ENCODE results near the gene AGPAT1.

Gene AGPAT1

GRCh38 chr6:32168807-32169591, 6.9 kb downstream of the AGPAT1 start:
- DNase-seq (ENCODE audit: low spot score): no peak

DNA sequence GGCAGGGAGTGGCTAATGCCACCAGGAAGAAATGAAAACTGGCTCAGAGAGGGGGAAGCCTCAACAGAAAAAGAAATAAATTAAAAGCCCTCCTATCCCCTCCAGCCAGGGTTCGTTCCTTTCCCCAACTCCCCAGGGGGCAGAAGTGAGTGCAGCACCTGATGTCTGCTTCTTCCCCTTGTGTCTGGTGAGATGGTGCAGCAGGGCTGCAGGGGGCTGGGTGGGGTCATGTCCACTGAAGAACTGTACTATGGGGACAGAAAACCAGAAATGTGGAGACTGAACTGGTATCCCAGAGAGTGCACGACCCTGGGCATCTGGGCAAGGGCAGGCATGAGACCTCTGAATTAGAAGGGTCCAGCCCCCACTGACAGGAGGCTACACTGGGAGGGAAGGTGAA, 7.5 kb downstream of the AGPAT1 start:
- no peak for DNase-seq (ENCODE audit: low spot score)

DNA sequence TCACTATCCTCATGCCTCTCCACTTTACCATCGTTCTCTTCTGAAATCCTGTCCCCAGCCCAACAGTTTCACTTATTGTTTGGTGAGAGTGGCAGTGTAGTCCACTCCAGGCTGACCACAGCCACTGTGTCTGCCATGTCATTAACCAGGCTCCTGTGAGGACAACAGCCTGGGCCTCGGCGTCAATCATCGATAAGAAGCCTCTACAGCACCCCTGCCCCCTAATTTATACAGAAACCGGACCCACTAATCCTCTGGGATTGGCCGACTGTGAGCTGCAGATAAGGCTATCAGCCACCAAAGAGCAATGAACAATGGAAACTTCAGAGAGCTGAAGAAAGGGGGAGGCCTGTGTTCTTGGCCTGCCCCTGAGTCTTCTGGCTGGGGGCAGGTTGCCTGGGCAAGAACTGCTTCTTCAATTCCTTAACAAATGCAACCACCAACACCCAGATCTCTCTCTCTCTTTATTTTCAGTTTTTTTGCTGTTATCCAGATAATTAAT, 8.1 kb downstream of the AGPAT1 start:
- DNase-seq (ENCODE audit: low spot score): no peak

DNA sequence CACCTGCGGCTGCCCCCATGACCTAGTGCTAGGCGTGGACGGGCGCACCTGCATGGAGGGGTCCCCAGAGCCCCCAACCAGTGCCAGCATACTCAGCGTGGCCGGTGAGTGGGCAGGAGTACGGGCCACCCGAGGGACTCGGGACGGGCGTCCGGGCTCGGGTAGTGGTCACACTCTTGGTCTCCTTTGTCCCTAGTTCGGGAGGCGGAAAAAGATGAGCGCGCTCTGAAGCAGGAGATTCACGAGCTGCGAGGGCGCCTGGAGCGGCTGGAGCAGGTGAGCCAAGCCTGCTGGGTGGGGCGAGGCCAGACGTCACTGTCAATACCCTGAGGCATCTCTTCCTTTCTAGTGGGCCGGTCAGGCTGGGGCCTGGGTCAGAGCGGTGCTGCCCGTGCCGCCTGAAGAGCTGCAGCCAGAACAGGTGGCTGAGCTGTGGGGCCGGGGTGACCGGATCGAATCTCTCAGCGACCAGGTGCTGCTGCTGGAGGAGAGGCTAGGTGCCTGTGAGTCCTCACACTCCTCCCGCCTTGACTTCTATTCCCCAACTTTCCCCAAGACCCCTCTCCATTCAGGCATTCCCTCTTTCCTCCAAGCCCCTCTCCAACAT, 8.6 kb downstream of the AGPAT1 start:
- no peak for DNase-seq (ENCODE audit: low spot score)

DNA sequence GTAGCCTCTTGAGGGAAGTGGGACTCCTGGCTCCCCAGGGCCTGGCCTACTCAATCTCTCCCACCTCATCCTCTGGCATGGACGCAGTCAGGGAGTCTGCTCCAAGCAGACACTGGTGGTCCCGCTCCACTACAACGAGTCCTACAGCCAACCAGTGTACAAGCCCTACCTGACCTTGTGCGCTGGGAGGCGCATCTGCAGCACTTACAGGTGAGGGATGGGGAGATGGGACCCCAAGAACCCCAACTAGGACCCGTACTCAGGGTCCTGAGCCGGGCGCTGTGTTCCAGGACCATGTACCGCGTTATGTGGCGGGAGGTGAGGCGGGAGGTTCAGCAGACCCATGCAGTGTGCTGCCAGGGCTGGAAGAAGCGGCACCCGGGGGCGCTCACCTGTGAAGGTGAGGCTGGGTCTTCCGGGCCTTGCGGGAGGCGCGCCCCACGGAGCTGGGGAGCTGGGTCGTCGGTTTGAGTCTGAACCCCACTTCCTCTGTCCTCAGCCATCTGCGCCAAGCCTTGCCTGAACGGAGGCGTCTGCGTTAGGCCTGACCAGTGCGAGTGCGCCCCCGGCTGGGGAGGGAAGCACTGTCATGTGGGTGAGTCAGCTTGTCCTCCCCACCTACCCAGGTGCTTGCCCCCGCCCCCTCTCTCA, 9.3 kb downstream of the AGPAT1 start:
- no peak for DNase-seq (ENCODE audit: low spot score)

GRCh38 chr6:32164295-32164694, 11.6 kb downstream of the AGPAT1 start, which contains the start of gene EGFL8:
EGFL8 (plus strand) TSS chr6:32164595; CDS start chr6:32166166, 1,571 bp downstream.
- no peak for DNase-seq (ENCODE audit: low spot score)

DNA sequence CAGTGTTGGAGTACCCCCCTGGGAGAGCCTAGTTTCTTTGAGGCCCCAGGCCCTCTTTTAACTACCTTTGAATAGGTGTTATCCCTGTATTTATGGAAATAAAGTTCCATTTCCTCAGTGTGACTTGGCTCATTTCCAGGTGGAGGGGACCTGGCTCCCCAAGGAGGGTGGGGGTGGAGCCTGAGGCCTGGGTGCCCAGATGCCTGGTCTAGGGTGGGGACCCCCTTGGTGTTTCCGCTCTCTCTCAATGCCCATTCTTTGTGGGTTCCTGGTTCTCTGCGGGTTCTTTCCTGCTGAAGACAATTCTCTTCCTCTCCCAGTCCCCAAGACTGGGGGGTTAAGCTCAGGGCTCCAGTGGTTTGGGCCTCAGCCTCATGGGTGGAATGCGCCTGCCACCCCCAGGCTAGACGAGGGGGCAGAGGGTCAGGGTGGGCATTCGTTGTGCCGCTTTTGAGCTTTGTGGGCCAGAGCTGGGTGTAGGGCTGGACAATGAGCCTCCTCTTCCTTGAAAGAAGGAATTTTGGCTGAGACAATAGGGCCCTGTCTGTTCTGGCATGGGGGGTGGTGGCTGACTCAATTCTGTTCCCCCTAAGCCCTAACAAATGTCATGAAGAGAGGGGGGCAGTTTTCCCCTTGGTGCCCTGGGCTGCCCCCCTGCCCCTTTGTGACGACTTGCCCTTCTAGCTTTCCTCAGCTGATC, 12.2 kb downstream of the AGPAT1 start:
- DNase-seq (ENCODE audit: low spot score): no peak

DNA sequence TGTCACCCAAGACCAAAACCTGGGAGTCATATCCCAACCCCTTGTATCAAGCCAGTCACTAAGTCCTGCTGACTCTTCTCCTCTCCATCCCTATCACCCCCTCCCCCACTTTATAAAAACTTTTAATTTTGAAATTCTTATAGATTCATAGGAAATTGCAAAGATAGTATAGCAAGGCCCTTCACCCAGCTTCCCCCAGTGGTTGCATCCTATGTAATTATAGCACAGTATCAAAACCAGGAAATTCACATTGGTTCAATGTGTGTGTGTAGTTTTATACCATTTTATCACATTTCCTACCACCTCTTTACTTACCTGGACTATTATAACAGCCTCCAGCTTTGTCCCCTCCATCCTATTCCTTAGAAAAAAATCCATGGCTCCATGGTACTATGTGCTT, 17.8 kb downstream of the AGPAT1 start:
- no peak for DNase-seq (ENCODE audit: low spot score)

- no peak for DNase-seq (ENCODE audit: low spot score)
Measured at GRCh38 chr6:32156891-32157290, 19.0 kb downstream of the AGPAT1 start.

- peak; percentile 69 for DNase-seq (ENCODE audit: low spot score)
Measured at GRCh38 chr6:32154514-32155161, 21.2 kb downstream of the AGPAT1 start.

DNA sequence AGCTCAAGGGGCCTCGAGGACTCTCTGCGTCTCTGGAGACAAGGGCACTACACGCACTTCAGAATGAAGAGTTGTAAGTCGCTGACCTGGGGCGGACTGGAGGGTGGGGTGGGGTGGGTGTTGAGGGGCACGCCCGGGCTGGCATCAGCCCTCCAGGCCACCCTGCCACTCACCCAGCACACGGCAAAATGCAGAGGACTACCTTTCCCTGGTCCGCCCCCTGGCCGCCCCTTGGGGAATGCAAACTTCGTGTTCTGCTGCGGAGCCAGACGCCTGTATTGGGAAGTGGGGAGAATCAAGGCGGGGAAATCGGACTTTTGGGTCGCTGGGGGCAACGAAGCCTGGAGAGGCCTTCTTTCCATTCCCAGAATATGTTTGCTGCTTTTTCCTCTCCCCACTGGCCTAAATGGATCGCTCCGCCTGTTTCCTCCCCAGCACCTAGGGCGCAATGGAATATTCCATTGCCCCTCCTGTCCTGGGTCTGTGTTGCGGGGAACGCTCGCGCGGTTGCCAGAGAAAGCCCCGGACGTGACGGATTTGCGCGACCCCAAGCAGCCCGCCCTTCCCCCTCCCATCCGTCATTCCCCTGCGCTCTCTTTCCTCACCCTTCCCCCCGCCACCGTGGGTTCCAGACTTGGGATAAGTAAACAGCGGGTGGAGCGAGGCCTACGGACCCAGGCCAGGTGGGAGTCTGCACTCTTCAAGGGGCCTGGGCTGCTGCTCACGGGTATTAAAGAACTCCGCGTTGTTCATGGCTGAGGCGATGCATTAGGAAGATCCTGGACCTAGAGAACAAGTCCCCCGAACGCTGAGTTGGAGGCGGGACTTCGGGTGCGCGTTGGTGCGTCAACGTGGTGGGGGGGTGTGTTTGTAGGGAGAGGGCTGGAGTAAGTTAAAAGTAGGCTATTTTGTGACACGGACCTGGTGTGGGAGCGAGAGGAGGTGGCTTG, 22.0 kb downstream of the AGPAT1 start, which contains the start of gene PPT2:
PPT2 (plus strand) TSS at position 578 of the 950 bp plus-strand sequence. CDS start 454 bp downstream, outside the sequence.
- DNase-seq (ENCODE audit: low spot score): peak; percentile 57

DNA sequence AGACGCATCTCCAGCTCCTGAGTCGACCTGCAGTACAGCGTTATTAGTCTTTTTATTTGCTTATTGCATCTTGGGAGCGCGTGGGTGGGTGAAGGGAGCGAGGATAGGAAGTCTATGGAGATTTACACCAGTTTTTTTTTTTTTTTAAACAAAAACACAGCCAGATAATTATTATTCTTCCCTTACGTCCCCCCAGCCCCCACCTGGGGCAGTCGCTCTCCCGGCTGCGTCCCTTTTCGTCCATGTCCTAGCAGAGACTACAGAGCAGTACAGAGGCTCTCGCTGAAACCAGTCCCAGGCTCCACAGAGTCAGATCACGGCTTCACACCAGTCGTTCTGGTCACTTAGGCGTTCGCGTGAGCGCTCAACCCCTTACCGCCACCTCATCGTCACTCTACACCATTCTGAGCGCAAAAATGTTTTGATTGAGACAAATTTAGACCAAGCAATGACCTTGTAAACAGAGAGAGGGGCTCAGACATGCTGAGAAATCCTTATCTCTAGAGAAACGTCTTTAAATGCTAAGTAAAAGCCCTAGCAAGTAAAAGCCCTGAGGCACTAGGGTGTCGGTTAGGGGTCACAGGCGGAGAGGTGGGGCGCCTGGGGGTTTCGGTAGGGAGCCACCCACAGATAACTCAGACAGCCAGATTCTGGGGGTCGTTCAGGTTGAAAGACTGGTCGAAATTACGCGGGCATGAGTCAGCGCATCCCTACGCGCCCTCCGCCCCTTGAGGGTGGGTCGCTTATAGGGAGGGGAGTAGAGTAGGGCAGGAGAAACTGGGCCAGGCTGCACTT, 22.9 kb downstream of the AGPAT1 start:
- no peak for DNase-seq (ENCODE audit: low spot score)

GRCh38 chr6:32151863-32152768, 23.8 kb downstream of the AGPAT1 start, which contains the start of gene PRRT1:
PRRT1 (minus strand) TSS chr6:32151939; CDS start chr6:32151827, 112 bp downstream.
- DNase-seq (ENCODE audit: low spot score): no peak

GRCh38 chr6:32151181-32151862, 24.6 kb downstream of the AGPAT1 start:
- no peak for DNase-seq (ENCODE audit: low spot score)

DNA sequence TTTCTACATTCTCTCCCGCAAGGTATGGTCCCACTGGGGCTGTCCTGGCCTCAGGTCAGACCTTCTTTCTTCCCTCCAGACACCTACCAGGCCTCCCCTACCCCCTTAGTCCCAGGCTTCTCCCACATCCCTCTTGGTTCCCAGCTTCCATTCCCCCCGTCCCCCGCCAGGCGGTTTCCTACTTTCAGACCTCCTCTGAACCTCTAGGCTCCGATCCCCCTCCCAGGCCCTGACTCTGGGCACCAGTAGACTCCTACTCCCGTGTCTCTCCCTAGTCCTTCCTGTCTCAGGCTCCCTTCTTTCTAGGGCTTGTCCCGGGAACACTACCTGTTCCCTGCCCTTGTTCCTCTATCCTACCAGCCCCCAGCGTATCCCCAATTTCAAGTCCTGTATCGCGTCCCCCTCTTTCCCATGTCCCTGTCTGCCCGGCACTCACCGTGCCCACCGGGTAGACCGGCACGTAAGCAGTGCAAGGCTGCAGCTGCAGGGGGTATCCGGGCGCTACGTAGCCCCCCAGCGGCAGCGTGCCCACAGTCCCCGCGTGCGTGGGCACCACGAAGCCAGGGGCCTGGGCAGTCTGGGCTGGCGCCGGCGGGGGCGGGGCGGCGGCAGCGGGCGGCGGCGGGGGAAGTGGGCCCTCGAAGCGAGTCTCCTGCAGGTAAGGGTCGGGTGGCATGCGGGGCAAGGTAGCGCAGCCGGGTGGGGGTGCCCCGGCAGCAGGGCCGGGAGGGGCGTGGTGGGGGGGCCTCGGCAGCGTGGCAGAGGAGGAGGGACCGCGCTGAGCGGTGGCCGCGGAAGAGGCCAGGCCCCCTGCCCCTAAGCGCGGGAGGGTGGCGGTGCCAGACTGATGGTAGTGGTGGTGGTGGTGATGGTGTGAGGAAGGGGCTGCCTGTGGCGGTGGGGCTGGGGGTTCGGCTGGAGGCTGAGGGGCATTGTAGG, 25.7 kb downstream of the AGPAT1 start:
- no peak for DNase-seq (ENCODE audit: low spot score)

DNA sequence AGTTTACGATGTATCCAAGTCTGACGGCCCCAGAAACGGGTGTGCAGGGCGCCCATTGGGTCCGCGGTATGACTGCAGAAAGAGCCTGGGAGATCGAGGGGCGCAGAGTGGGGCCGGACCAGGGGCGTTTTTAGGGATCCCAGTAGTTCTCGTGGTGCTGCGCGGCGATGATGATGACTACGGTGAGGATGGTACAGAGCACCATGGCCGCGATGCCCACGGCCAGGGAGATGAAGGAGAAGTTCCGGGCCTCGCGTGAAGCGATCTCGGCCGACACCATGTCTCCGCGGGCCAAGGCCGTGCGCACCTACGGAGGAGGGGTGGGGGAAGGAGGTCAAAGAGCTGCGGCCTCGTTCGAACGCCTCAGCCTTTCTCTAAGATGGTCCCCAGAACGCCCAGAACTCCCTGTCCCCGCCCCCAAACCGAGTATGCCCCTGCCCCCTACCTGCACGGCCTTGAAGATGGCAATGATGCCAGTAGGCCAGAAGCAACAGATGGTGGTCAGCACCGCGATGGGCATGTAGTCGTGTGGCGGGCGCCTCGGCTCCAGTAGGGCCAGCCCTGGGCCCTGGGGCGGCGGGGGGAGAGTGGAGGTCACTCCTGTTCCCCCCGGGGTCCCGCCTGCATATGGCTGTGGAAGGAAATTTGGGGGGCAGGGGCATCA, 26.7 kb downstream of the AGPAT1 start:
- DNase-seq (ENCODE audit: low spot score): no peak
